Stimulated activated CD4-positive, alpha-beta T cell treated with anti-CD3 and anti-CD28 coated beads, Interleukin-1b, Interleukin-23, amount 100 ng/mL, for 48 hours (primary cell): ENCODE measurements around the gene AMDHD1.

Experiments used
- DNase-seq: peaks from one replicate; pipeline ENCODE4 v3.0.0-alpha.2; 2020

AMDHD1 gene, protein sequence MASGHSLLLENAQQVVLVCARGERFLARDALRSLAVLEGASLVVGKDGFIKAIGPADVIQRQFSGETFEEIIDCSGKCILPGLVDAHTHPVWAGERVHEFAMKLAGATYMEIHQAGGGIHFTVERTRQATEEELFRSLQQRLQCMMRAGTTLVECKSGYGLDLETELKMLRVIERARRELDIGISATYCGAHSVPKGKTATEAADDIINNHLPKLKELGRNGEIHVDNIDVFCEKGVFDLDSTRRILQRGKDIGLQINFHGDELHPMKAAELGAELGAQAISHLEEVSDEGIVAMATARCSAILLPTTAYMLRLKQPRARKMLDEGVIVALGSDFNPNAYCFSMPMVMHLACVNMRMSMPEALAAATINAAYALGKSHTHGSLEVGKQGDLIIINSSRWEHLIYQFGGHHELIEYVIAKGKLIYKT

DNA sequence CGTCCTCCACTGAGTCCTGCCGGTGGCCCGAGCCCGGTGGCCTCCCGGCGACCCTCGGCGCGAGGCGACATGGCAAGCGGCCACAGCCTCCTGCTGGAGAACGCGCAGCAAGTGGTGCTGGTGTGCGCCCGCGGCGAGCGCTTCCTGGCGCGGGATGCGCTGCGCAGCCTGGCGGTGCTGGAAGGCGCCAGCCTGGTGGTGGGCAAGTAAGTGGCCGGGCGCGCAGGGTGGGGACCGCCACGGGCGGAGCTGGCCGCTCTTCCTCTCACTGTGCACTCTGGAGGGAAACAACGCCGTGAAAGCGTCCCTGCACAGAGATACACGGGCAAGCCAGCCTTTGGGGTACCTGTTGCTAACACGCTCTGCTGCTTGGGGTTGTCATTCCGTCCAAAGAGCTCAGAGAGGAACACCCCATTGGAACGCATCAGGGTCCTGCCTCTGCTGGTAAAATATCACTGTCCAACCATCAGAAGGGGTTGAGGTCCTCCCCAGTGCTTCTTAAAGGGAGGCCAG is at the start of gene AMDHD1:
TSS of gene AMDHD1 (plus strand) at position 2 of the 513 bp plus-strand sequence. CDS start at position 70, 68 bp downstream.
- peak; percentile 56 for DNase-seq

DNA sequence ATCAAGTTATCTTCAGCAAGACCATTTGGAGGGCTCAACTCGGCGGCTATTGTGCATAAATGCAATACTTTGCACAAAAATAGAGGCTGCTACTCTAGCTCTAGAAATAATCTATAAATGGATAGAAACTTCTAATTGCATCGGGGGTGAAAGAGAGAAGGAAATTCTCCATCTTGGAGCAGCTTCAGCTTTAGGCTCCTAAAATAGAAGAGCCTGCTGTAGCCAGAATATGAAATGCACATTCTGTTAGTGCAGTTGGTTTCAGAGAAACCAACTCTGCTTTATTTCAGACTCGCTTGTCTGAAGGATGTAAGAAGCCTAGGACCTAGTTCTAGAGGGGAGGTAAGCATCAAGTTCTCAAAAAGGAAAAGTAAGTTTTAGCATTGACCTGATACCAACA is 46.3 kb upstream of the AMDHD1 start:
- DNase-seq = no peak

GRCh38 chr12:95898081-95898480 is 45.0 kb upstream of the AMDHD1 start:
- DNase-seq = no peak

GRCh38 chr12:95908573-95908972 is 34.6 kb upstream of the AMDHD1 start:
- DNase-seq = no peak

DNA sequence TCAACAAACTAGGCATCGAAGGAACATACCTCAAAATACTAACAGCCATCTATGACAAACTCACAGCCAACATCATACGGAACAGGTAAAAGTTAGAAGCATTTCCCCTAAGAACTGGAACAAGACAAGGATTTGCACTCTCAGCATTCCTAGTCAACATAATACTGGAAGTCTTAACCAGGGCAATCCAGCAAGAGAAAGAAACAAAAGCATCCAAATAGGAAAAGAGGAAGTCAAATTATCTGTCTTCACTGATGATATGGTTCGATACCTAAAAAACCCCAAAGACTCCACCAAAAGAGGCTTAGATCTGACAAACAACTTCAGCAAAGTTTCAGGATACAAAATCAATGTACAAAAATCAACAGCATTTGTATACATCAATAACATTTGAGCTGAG is 33.3 kb upstream of the AMDHD1 start:
- DNase-seq = no peak

DNA sequence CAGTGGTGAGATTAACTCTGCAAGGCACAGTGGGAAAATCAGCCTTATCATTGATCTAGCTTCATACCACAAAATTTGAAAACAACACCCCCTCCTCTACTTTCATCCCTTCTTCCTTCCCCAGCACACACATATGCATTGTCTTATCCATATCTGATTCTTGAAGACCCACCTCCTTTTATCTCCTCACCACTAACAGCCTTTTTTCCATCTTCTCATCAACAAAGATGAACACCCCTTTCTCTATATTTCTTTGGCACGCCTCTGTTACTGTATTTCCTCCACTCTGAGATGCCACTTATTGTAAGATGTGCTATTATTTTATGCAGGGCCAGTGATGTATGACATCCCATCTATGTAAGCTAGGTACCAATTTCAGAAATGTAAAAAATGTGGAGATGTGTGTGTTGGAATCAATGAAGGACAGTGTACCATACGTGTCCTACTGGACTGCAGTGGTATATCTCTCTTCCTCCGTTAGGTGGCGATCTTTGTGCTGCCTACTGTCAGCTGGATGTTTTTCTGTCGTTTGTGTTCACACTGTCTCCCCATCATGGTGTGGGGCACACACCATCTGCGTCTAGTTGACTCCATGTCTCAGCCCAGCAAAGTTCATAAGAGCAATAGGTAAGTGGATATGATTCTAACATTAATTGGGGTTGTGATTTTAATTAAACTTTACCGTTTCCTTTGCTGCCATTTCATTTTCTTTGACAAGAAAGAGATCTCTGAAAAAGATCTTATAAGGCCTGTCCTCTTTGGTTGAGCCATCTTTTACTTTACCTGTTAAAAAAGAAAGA is 24.7 kb upstream of the AMDHD1 start:
- peak; percentile 39 for DNase-seq

DNA sequence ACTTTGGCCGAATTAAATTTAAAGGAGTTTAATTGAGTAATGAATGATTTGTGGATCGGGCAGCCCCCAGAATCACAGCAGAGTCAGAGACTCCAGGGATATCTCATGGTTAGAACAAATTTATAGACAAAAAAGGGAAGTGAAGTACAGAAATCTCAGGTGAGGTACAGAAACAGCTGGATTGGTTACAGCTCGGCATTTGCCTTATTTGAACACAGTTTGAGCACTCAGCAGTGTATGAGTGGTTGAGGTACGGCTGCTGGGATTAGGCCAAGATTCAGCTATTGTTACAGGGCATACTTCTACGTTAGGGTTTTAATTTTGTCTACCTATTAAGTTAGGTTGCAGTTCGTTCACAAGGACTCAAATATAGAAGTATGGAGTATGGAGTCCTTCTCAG is 24.0 kb upstream of the AMDHD1 start:
- DNase-seq = no peak

DNA sequence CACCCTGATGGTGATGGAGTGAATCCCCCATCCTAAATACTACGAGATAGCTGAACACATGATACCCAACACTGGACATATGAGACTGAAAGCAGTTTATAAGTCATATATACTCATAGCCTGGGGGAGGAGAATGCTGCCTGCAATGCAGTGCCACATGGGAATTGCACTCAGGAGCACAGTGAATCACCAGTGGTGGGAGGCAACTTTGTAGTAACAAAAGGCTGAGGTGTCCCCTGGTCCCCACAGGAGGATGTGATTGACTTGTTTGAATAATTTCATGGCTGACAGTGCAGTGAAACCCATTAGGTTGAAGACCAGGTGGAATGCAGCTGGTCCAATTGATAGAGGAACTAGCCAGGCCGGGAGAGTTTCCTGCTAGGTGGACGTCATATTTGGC is 20.9 kb upstream of the AMDHD1 start:
- no peak for DNase-seq

DNA sequence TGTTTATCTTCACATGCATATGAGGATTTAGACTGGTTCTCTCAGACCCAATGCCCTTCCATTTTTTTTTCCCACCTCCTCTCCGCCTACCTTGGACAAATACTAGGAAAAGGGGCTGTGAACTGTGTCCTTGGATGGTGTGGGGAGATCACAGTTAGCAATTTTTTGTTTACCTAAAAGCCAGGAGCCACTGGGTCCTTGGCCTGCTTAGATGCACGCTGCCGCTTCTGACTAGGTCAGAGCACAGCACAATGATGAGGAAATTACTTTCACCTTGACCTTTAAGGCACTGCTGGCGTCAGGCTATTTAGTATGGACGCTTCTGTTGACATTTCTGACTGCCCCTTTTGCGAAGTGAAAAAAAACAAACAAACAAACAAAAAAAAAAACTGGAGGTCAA is 2.6 kb upstream of the AMDHD1 start:
- DNase-seq = no peak

DNA sequence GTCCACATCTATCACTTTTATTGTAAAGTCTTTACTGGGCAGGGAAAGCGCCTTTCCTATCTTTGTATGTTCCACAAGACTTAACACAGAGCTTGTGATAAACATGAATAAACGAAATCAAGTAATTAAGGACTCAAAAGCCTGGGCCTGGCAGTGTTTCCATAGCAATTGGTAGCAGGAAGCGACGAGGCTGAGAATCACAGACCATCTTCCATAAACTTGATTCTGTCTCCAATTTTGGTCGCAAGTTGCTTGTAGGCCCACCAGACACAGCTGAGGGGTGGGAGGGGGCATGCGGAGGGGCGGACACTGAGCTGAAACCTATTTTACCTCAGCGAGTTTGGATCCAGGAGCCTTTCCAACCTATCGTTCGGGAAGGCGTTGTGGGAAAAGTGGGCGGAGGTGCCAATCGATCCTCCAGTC is 1.0 kb upstream of the AMDHD1 start:
- DNase-seq = peak; percentile 3

DNA sequence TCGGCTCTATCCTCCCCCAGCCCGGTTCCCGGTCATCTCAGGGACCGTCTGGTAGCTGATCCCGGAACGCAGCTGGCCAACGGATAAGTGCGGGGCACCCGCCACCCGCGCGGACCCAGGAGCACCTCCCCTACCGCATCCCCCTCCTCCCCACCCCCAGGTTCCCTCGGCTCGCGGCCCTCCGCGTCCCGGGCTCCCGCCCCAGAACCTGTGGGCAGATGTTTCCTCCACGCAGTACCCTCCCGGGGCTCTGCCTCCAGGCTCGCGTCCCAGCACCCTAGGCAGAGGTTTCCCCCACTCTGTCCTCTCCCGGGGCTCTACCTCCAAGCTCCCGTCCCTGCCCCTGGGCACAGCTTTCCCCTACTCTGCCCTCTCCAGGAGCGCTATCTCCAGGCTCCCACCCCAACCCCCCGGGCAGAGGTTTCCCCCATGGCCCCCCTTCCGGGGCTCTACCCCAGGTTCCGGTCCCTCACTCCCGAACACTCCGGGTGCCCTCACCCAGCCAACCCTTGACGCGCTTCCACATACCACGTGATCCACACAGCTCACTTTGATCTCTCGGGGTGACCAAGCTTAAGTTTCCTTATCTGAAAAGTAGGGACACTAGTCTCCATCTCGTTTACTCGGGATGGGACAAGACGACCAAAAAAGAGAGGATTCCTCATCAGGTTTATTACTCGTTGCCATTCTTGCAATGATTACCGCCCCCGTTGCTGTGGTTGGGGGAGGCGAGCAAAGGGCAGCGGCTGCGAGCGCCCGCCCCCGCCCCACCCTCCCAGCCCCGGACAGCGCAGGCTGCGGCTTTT is 404 bp upstream of the AMDHD1 start, which contains the start of gene CCDC38:
TSS of gene CCDC38 (minus strand) at position 91 of the 806 bp plus-strand sequence. CDS start 6,105 bp downstream, outside the sequence.
- peak; percentile 88 for DNase-seq

GRCh38 chr12:95944108-95944704 is 1.1 kb downstream of the AMDHD1 start:
- no peak for DNase-seq

DNA sequence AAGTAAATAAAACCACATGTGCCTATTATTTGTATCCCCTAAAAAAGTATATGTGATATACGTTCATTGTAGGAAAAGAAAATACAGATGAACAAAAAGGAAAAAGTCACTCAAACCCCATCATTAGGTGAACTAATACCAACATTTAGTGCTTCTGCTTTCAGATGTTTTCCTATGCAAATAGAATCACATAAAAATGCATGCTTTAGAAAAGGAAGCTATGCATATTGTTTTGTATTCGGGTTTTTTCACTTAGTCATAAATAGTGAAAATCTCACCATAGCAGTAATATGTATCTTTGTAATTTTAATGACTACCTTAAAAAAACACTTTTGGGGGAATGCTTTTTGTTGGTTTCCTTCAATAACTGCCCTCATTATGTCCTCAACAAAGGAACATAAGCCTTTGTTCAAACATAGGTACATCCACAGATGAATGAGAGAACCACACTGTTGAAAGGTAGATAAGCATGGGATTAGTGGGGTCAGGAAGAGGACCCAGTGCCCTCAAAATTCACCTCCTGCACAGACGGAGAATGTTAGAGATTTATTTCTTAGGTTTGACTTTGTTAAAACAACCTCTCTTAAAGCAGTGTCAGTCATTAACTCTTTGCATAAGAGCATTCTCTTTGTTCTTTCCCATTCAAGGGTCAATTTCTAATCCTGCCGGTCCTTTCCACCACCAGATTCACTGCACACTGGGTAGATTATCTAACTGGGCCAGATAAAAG is 6.5 kb downstream of the AMDHD1 start:
- no peak for DNase-seq

DNA sequence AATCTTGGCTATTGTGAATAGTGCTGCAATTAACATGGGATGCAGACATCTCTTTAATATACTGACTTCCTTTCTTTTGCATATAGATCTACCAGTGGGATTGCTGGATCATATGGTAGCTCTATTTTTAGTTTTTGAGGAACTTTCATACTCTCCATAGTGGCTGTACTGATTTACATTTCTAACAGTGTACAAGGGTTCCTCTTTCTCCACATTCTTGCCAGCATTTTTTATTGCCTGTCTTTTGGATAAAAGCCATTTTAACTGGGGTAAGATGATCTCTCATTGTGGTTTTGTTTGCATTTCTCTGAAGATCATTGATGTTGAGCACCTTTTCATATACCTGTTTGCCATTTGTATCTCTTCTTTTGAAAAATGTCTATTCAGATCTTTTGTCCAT is 8.4 kb downstream of the AMDHD1 start:
- DNase-seq = no peak

DNA sequence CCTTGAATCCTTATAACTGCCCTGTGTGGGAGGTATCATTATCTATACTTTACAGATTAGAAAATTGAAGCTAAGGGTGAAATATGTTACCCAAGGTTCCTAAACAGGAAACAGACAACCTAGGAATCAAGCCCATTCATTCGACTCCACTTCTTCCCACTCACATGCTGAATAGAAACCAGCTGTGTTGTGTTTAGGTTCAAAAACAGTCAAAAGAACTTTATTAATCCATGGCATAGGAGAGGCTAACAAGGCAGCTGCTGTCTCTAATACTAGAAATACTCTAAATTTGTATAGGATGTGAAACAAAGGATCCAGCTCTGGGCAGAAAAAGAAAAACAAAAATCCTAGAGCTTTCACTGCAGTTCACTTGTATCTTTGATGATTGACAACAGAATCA is 9.9 kb downstream of the AMDHD1 start:
- no peak for DNase-seq

GRCh38 chr12:95955549-95956159 is 12.5 kb downstream of the AMDHD1 start:
- DNase-seq = no peak

DNA sequence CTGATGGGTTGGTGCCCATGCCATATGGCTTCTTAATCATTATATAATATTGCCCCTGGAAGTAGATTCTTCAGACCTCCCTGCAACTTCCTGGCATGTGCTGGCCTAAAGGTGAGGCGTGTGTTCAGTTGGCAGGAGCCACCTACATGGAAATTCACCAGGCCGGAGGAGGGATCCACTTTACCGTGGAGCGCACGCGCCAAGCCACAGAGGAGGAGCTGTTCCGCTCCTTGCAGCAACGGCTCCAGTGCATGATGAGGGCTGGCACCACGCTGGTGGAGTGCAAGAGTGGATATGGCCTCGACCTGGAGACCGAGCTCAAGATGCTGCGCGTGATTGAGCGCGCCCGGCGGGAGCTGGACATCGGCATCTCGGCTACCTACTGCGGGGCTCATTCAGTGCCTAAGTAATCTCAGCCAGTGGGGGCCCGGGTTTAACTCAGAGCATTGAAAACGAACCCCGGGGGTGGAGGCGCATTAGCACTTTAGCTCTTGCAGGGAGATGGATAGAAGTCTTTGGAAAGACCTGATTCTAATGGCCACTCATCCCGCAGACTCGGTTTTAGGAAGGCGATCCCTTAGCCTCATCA is 13.5 kb downstream of the AMDHD1 start:
- DNase-seq = no peak

GRCh38 chr12:95959107-95959506 is 16.0 kb downstream of the AMDHD1 start:
- no peak for DNase-seq

- no peak for DNase-seq
Measured at GRCh38 chr12:95960241-95960640, 17.1 kb downstream of the AMDHD1 start.

GRCh38 chr12:95962222-95962621 is 19.1 kb downstream of the AMDHD1 start:
- DNase-seq = no peak

GRCh38 chr12:95963096-95963495 is 20.0 kb downstream of the AMDHD1 start:
- no peak for DNase-seq
